GM18873 (cell line): Measurements from ENCODE around the gene TPX2.

Source experiments
- ATAC-seq: cut with Tn5 transposase; IDR thresholded peaks from one replicate; pipeline ENCODE4 v1.9.1; 2021; ENCODE audit warnings: mild to moderate bottlenecking, moderate library complexity, moderate number of reproducible peaks; ENCODE audit not compliant: unreplicated experiment, low FRiP score

TPX2 gene

DNA sequence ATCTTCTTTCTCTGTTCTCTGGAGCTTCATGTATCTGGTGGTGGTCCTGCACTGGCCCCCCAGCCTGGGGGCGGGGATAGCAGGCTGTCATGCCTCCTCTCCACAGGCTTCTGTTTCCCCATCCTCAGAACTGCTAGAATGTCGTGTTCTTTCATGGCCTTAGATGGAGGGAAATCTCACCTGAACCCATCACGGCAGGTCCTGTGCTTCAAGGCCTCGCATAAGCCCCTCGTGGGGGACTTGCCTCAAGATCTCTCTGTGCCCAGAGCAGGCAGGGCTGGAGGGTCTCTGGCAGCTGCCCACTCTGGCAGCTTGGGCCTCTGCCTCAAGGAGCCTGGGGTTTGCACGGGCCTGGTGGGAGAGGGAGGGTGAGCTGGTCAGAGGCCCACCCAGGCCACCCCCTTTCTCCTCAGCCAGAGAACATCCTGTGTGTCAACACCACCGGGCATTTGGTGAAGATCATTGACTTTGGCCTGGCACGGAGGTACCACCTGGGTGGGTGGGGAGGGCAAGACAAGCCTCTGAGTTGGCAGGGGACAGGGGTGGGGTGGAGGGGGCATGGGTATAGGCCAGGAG is 91.4 kb downstream of the TPX2 start:
- no peak for ATAC-seq

DNA sequence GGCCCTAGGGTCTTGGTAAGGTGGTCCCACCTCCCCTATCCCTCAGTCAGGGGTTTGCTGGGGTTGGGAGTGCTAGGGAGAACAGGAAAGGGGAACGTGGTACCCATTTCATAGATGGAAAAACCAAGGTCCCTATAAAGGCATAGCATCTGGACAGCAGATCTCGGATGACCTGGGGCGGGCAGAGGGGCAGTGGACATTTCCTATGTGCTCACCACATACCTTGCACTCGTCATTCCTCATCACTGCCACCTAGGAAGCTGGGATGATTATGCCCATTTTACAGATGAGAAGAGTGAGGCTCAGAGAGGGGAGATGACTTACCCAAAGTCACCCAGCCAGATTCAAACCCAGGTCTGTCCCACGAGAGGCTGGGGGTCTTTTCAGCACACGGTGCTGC is 92.1 kb downstream of the TPX2 start:
- ATAC-seq = no peak

DNA sequence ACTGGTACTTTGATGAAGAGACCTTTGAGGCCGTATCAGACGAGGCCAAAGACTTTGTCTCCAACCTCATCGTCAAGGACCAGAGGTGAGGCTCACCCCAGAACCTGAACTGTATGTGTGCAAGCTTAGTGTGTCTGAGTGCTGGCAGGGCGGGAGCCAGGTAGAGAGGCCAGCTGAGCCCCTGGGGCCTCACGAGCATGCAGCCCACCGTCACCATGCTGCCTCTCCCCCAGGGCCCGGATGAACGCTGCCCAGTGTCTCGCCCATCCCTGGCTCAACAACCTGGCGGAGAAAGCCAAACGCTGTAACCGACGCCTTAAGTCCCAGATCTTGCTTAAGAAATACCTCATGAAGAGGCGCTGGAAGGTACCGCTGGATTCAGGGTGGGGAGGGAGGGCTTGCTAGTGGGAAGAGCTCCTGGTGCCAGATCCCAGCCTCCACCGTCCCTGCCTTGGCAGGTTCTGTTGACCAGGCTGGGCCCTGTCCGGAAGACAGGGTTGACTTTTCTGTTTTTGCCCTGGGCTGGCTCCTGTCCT is 92.7 kb downstream of the TPX2 start:
- ATAC-seq = no peak

DNA sequence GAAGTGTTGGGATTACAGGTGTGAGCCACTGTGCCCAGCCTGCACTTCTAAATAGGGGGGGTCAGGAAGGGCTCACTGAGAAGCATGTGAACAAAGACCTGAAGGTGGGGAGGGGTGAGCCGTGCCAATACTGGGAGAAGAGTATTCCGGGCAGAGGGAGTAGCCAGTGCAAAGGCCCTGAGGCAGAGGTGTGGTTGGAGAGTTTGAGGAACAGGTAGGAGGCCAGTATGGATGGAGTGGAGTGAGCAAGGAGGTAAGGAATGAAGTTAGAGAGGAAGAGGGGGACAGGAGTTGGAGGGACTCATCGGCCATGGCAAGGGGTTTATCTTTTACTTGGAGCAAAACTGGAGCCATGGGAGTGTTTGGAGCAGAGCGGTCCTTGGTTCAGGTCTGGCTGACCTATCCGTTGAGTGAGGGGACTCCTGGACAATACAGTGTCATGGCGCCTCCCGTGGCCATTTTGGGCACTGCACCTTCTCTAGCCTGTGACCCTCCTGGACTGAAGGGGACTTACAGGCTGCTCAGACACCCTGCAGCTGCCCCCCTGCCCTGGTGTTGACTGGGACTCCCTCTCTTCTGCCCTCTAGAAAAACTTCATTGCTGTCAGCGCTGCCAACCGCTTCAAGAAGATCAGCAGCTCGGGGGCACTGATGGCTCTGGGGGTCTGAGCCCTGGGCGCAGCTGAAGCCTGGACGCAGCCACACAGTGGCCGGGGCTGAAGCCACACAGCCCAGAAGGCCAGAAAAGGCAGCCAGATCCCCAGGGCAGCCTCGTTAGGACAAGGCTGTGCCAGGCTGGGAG is 94.2 kb downstream of the TPX2 start:
- no peak for ATAC-seq

DNA sequence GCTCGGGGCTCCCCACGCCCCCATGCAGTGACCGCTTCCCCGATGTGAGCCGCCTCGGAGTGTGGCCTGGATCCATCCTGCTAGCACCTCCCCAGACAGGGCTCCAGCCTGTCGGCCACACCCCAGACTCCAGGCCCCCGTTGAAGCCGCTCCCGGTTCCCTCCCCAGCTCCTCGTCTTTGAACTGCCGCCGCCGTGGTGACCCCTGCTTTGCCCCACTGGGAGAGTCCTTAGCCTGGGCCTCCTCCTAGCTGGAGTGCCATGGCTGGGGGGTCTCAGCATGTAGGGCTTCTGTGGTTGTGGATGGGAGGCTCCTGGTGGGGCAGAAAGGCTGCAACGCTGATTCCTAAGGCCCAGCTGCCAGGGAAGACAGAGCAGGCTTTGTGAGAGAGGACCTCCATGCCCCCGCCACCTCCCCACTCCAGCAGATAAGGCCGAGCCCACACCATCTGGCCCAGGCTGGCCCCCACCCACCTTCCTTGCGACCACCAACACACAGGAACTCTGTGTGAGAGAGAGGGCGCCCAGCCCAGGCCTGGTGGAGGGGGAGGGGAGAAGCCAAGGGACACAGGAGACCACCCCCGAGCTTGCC is 94.9 kb downstream of the TPX2 start:
- no peak for ATAC-seq

DNA sequence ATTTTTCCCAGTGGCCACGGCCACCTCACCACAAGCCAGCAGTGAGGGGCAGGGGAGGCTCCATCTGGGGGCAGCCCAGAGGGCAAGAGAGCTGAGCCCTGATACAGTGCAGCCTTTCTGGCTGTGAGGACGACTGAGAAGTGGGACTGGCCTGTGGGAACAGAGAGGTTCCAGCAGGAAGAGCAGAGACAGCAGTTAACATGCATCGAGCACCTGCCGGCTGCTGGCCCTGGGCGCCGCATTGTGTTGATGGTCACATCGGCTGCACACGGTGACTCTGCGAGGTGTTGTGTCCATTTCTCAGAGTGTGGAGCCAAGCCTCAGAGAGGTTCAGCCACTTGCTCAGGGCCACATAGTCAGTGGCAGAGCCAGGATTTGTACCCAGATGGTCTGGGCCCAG is 96.5 kb downstream of the TPX2 start:
- ATAC-seq = no peak

DNA sequence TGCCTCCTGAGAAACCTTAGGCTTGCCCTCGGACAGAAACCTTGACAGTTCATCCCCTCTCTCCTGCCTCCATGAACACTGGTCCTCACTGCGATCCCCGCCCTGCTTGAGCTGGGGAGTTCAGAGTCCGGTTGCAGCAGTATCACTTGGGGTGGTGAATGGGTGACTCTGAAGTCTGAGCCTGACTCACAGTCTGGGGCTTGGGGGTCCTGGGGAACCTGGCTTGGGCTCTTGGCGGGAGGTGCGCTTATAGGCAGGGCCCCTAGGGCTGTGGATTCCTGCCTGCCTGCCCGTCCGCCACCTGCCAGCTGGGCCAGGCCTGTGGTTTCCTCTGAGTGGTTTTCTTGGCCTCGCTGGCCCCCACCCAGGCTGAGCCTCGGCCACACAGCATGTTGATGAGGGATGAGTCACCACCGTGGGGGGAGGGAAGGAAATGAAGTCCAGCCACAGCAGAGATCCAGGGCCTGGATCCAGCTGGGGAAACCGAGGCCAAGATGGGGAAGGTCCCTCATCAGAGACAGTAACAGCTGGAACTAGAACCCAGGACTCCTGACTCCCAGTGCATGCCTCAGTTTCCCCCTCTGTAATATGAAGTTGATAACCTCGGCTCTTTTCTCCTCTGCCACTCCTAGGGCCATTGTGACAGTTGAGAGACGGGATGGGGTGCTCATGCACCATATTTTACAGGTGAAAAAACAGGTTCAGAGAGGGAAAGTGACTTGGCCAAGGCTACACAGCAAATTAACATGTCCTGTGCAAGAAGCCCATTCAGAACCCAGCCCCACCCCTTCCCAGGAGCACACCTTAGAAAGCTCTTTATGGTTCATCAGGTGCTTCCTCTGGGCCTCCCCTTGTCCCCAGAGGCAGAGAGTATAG is 97.1 kb downstream of the TPX2 start:
- peak; percentile 60 for ATAC-seq

DNA sequence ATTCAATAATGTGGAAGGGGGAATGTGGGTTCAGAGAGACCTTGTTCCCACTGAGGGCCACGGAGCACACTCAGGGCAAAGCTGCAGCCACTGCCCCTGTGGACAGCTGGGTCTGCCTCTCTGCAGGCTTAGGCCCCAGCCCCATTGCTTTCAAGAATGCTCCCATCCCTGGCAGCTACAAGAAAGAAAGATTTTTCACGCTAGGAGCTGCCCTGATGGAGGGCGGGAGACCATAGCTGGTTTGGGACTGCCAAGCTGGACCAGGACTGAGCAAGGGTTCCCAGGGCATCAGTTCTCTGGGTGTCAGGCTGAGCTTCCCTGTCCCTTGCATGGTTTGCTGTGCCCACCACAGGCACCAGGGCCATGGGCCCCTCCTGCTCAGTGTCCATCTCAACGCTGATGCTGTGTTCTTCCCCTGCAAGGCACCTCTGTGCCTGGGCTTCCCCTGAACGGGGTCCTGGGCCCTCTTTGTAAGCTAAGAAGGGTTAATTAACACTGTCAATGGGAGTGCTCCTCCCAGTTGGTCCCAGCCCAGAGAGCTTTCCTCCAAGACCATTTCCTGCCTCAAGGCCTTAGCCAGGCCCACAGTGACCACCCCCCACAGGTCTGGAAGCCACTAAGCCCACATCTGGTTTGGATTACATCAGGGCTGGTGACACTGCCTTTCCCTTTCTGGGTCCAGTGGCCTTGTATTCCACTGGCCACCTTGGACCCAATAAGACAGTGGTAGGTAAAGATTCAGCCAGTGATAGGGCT is 97.9 kb downstream of the TPX2 start:
- ATAC-seq = no peak

DNA sequence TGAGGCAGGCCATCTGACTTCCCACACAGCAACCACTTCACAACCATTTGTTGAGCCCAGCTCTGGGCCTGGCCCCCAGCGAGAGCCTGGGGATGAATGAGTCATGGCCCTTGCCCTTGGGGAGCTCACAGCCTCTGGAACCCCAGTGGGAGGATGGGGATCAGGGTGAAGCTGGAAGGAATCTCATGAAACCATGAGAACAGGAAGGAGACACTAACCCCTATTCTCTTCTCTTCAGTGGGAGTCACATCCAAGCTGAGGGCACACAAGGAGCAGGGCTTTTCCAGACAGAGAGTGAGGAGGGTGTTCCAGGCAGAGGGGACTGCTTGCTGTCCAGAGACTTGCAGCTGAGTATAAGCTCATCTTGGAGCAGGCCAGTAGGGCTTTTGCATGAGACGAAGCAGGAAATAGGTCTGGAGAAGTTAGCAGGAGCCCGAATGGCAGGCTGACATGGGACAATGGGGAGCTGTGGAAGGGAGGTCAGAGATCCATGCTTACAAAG is 98.9 kb downstream of the TPX2 start:
- ATAC-seq = no peak

DNA sequence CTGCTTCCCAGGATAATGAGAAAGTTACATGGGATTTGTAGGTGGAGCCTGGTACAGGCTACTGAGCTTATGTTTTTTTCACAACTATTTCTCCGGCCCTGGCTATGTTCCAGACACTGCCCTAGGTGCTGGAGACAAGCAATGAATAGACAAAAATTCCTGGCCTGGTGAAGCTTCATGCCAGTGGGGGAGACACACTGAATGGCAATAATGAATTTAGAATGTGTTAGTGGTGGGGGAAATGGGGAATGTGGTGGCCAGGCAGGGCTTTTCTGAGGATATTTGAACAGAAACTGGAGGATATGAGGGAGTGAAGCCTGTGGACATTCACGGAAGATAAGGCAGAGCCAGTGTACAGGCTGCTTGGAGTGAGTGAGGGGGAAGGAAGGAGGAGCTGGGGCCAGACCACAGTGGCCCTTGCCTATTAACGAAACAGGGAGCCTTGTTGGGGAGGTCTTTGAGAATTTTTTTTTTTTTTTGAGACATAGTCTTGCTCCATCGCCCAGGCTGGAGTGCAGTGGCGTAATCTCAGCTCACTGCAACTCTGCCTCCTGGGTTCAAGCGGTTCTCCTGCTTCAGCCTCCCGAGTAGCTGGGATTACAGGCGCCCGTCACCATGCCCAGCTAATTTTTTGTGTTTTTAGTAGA is 99.7 kb downstream of the TPX2 start:
- ATAC-seq = no peak

DNA sequence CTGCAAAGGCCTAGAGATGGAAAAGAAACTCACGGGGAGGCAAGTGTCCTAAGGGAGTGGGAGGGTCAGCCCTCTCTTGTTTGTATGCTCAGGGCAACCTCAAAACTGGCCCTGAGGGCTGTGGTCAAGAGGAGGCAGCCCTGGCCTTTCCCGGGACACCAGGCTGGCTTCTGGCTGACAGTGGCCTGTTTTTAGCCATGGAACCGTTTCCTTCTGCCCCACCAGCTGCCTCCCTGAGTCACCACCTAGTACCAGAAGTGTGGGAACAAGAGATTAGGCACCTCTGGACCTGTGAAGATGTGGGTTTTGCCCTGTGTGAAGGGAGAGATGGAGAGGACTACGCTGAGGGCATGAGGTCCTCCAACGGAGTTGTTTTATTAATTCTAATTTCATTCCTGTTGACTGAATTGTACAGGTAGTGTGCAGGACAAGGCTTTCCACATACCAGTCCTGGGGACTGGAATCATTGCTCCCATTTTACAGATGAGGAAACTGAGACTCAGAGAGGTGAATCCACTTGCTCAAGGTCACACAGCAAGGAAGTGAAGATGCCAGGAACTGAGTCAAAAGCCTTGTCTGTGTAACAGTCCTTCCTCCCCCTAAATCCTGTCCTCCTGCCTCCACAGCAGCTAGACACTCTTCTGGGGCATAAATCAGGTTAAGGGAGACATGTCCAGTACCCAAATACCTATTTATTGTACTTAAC is 100.8 kb downstream of the TPX2 start:
- ATAC-seq = no peak

DNA sequence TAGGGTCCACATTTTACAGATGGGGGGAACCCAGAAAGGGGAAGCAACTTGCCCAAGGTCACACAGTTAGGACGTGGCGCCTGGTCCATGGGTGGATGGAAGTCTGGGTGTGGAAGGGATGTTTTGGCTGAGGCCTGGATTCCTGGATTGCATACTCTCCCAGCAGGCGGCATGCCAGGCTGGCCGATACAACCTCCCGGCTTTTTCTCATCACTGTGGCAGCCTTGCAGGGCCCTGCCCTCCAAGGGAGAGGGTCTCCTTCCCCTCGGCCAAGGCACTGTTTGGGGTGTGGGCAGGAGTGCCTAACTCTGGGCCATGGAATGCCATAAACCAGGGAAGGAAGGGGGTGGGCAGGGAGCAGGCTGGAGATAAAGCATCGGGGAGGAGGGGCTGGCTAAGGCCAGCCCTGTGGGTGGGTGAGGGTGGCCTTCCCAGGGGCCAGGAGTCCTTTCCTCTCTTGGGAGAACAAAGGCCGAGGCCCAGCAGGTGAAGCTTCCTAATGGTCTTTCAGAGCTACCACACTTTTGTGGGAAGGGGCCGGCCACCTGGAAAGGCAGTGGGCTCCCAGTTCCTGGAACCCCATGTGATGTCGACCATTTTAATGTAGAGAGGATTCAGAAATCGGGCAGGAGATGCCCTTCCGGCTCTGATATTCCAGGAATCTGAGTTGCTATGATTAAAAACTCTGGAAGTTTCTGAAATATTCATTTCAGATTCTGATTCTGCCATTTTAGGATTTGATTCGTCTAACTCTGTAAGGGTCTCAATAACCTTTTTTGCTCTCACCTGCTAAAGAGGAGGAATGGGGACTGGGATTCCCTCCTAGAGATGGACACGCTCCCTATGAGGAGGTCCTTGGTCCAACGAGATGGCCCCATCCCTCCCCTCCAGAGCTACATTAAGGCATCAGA is 102.1 kb downstream of the TPX2 start:
- no peak for ATAC-seq

DNA sequence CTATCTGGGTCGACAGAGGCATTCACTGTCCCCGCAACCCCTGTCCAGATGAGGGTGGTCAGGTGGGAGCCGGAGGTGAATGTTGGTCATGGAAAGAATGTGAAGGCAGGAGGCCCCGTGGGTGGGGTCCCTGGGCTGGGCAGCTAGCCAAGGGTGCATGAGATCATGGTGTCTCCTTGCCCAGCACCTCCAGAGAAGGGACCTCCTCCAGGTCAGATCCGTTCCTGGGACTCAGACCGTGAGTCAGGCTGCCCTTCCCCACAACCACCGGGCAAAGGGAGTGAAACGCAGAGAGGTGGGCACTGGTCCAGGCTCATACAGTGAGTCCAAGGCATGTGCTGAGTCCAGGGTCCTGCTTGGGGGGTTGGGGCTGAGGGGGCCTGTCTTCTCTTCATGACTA is 102.8 kb downstream of the TPX2 start:
- ATAC-seq = no peak

DNA sequence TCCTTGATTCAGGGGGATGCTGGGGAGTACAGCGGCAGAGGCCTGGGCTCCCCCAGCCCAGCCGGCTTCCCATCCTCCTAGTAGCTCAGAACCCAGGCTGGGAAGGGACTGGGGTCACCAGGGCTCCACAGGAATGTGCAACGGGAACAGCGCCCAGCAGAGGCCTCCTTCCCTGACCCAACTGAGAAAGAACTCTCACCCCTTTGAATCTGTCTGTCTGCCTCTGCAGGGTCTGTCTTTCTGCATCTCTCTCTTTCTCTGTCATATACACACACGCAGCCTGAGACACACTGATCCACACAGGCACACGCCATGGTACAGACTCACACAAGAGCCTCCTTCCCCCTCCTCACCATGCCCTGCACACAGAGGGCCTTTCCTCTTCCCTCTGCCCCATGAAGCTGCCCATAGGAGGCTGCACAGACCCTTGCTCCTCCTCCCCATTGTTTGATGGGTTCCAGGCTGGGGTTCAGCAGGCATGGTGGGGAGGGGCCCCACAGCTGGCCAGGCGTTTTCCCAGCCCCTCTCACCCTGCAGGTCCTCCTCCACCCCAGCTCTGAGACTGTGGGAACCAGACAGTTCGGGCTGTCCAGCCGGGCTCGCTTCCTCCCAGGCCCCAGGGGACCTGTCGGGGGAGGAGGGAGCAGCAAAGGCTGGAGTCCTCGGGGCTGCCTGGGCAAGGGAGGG is 103.5 kb downstream of the TPX2 start:
- no peak for ATAC-seq

DNA sequence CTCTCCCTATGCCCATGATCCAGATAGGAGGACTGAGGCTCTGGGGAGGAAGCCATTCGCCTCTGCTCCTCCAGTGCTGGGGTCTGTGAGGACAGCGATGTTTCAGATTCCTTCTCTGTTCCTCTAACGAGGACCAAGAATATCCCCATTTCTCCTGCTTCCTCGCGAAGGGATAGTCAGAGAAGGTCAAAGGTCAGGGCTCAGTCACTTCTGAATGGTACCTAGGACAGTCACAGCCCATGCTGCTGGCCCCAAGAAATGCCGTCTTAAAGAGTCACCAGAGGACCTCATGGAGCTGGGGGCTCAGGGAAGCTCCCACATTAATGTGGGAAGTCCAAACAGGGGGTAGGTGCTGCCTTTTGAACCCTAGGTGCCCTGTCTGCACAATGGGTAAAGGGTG is 104.2 kb downstream of the TPX2 start:
- ATAC-seq = no peak

DNA sequence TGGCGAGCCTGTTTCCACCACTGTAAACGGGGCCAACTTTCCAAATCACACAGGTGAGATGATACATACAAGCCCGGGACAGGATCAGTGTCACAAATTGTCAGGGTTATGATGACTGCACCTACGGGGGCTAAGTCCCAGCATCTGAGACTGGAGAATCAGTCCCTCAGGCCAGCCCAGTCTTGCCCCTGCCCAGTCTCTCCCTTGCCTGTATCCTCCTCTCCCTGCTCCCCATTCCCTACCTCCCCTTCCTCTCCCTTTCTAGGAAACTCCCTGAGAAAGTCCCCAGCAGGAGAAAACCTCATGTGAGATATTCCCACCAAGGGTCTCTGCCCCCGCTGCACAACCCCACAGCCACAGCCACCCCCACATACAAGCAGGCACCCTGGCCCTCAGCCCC is 104.8 kb downstream of the TPX2 start:
- no peak for ATAC-seq

DNA sequence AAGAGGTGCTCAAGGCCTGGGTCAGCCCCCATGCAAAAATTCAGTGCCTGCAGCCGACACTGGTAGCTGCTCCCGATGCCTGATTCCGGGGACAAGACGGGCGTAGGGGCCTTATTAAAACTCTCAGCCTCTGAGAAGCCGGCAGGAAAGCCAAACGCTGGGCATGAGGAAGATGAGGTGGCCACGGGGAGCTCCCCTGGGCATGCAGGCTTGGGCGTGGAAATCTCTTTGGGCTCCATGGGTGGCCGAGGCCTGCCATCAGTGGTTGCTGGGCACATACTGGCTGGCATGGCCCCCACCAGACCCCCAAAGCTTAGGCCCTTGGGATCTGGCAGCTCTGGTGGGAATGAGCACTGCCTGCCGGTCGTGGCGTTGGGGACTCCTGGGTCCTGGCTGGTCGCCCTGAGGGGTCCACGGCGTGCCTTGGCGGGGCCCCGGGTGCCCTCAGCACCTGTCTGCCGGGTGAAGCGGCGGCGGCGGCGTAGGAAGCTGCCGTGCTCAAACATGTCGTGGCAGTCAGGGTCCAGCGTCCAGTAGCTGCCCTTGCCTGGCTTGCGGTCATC is 105.7 kb downstream of the TPX2 start:
- no peak for ATAC-seq
